Endothelial cell of umbilical vein (primary cell): Measurements from ENCODE around the gene UTS2B. TPM values are rescaled to one million over a fixed set of nuclear protein-coding genes. Genes with fewer than 3 reads are reported as not detected.

Source experiments
- BruUV-seq: library from RNA; stranded (reverse); fragments of 400-500 nt; replicated peaks from 2 replicates; lab custom pipeline; 2021; lab: Mats Ljungman, UMichigan
- CTCF ChIA-PET: fragments of 300-600, 350-600 bp; sonication (Branson Sonifier 250); formaldehyde crosslinking; loops from one replicate; lab custom pipeline; 2021; ENCODE audit warnings: antibody characterized with exemption, inconsistent platforms; lab: Charles Lee
- POLR2A ChIA-PET: fragments of 300-600, 350-600 bp; sonication (Branson Sonifier 250); formaldehyde crosslinking; loops from one replicate; lab custom pipeline; 2021; ENCODE audit warnings: antibody characterized with exemption, inconsistent platforms; lab: Charles Lee
- DNase-seq: peaks from one replicate; pipeline ENCODE4 v3.0.0-alpha.2; 2011; ENCODE audit warnings: low read depth, low spot score
- FAIRE-seq: peaks from 2 replicates; lab custom pipeline; 2011; peaks lifted over from hg19 to GRCh38; lab: Jason Lieb, UNC
- H2AFZ ChIP-seq: 2 replicates; pipeline ENCODE4 v1.6.0; 2012; ENCODE audit warnings: low read depth, low read length, control low read depth, inconsistent platforms
- H3K27ac ChIP-seq: 2 replicates; pipeline ENCODE4 v1.5.1; 2011; ENCODE audit warnings: low read depth, mild to moderate bottlenecking, control low read depth, low read length, moderate library complexity; ENCODE audit not compliant: insufficient read depth
- H3K27me3 ChIP-seq, 2 experiments: 2 replicates each; pipeline versions ENCODE4 v1.6.0 to v1.6.1; 2011; ENCODE audit warnings: low read length in 2 of 2, mixed read lengths in 1 of 2; ENCODE audit not compliant: control insufficient read depth in 2 of 2, insufficient read depth in 2 of 2
- H3K36me3 ChIP-seq, 2 experiments: 2 replicates in 1 of 2; 3 replicates in 1 of 2; pipeline ENCODE4 v1.5.1; 2011; ENCODE audit warnings: low read length in 2 of 2, mild to moderate bottlenecking in 1 of 2, moderate library complexity in 1 of 2; ENCODE audit not compliant: control insufficient read depth in 2 of 2, insufficient read depth in 2 of 2; ENCODE audit errors: extremely low read depth in 1 of 2
- H3K4me1 ChIP-seq: 3 replicates; pipeline ENCODE4 v1.5.1; 2011; ENCODE audit warnings: mild to moderate bottlenecking, low read length; ENCODE audit not compliant: control insufficient read depth, insufficient read depth; ENCODE audit errors: extremely low read depth
- H3K4me2 ChIP-seq: 2 replicates; pipeline ENCODE4 v1.6.1; 2011; ENCODE audit warnings: low read length, control low read depth, mixed read lengths; ENCODE audit not compliant: insufficient read depth
- H3K4me3 ChIP-seq, 3 experiments: fragments of 200-600 bp in 1 of 3; sonication (generic), shearing (Covaris generic) in 1 of 3; replicated peaks in 1 of 3; 2 replicates each; pipeline ENCODE4 v1.5.1; 2011 to 2016; ENCODE audit warnings: control low read depth in 3 of 3, low read length in 3 of 3, mild to moderate bottlenecking in 2 of 3, inconsistent platforms in 1 of 3, low read depth in 1 of 3, moderate library complexity in 1 of 3; ENCODE audit not compliant: insufficient read depth in 1 of 3
- H3K79me2 ChIP-seq: 2 replicates; pipeline ENCODE4 v1.6.0; 2012; ENCODE audit warnings: low read length, inconsistent platforms; ENCODE audit not compliant: control insufficient read depth, insufficient read depth
- H3K9ac ChIP-seq: replicated peaks from 2 replicates; pipeline ENCODE3; 2011; ENCODE audit warnings: low read length, control low read depth; ENCODE audit not compliant: insufficient read depth; ENCODE audit errors: extremely low read depth
- H3K9me1 ChIP-seq: replicated peaks from 3 replicates; pipeline ENCODE4 v1.6.0; 2011; ENCODE audit warnings: mild to moderate bottlenecking, low read length; ENCODE audit not compliant: control insufficient read depth, insufficient read depth; ENCODE audit errors: extremely low read depth
- H3K9me3 ChIP-seq: replicated peaks from 2 replicates; pipeline ENCODE4 v1.5.1; 2012; ENCODE audit warnings: low read length, inconsistent platforms; ENCODE audit not compliant: control insufficient read depth, insufficient read depth
- H4K20me1 ChIP-seq: replicated peaks from 2 replicates; pipeline ENCODE3; 2011; ENCODE audit warnings: mild to moderate bottlenecking, low read length; ENCODE audit not compliant: control insufficient read depth, insufficient read depth; ENCODE audit errors: extremely low read depth
- EZH2 ChIP-seq: IDR thresholded peaks from 2 replicates; pipeline ENCODE4 v1.6.1; 2012; ENCODE audit warnings: borderline replicate concordance, low read depth, mild to moderate bottlenecking, moderate library complexity, low read length, inconsistent platforms; ENCODE audit not compliant: severe bottlenecking
- FOS ChIP-seq: IDR thresholded peaks from 2 replicates; pipeline ENCODE4 v1.6.1; 2011; ENCODE audit warnings: mild to moderate bottlenecking, low read length, moderate library complexity, borderline replicate concordance; ENCODE audit not compliant: insufficient read depth
- GATA2 ChIP-seq: IDR thresholded peaks from 2 replicates; pipeline ENCODE4 v1.7.0; 2011; ENCODE audit warnings: low read depth, mild to moderate bottlenecking, moderate library complexity, mixed read lengths, low read length; ENCODE audit not compliant: insufficient read length, insufficient read depth
- JUN ChIP-seq: IDR thresholded peaks from 2 replicates; pipeline ENCODE4 v1.6.1; 2011; ENCODE audit warnings: borderline replicate concordance, low read depth; ENCODE audit not compliant: insufficient read length, insufficient read depth
- MYC ChIP-seq: IDR thresholded peaks from one replicate; pipeline ENCODE4 v1.6.1; 2011; ENCODE audit warnings: mild to moderate bottlenecking, low read depth, low read length
- POLR2A ChIP-seq: IDR thresholded peaks from 2 replicates; pipeline ENCODE4 v1.6.1; 2012; ENCODE audit warnings: low read depth, mild to moderate bottlenecking, control low read depth, low read length
- POLR2AphosphoS5 ChIP-seq: IDR thresholded peaks from 2 replicates; pipeline ENCODE4 v1.6.1; 2012; ENCODE audit warnings: low read depth, mild to moderate bottlenecking, control low read depth, low read length, moderate library complexity; ENCODE audit not compliant: insufficient read depth
- dilution Hi-C: fragments of 300-500 bp; cut with MboI; formaldehyde crosslinking; loops from one replicate; pipeline ENCODE4 v1.15.0; 2019; ENCODE audit warnings: low sequenced_read_pairs; ENCODE audit not compliant: extremely low pct_ligation_motif_present
- intact Hi-C: fragments of 100-400 bp; cut with micrococcal nuclease; formaldehyde crosslinking; loops from one replicate; pipeline ENCODE4 v1.10.0; 2022
- polyA plus RNA-seq, 4 experiments: library from polyadenylated mRNA; depleted of rRNA in 3 of 4; stranded (reverse) in 3 of 4; unstranded in 1 of 4; fragments of >200 nt; gene quantifications; 2 replicates each; pipeline versions ENCODE4 v1.2.1 to v1.2.3, GENCODE V29; 2011 to 2012; ENCODE audit warnings: missing spikeins in 1 of 4
- total RNA-seq: library from RNA; stranded (reverse); gene quantifications from 2 replicates; pipeline ENCODE4 v1.2.3, GENCODE V29; 2021
- TF ChIP-seq, protein P1 (sequence below), 2 donors: IDR thresholded peaks; 1 replicate in 1 of 2; 2 replicates in 1 of 2; pipeline ENCODE4 v1.5.1; 2011; ENCODE audit warnings: low read length in 2 of 2, mild to moderate bottlenecking in 2 of 2, moderate library complexity in 2 of 2, control low read depth in 1 of 2, inconsistent platforms in 1 of 2, low read depth in 1 of 2; ENCODE audit not compliant: insufficient read depth in 1 of 2; ENCODE audit errors: extremely low read depth in 1 of 2
- TF ChIP-seq, protein P2 (sequence below): IDR thresholded peaks from 2 replicates; pipeline ENCODE4 v1.6.1; 2011; ENCODE audit not compliant: insufficient read depth, insufficient read length

The UTS2B gene
- total and polyA plus RNA-seq, 2 donors (not counting 3 experiments of a cell fraction or from before 2014, with no cell fraction given), result 0.21 to 1.1 TPM

DNA sequence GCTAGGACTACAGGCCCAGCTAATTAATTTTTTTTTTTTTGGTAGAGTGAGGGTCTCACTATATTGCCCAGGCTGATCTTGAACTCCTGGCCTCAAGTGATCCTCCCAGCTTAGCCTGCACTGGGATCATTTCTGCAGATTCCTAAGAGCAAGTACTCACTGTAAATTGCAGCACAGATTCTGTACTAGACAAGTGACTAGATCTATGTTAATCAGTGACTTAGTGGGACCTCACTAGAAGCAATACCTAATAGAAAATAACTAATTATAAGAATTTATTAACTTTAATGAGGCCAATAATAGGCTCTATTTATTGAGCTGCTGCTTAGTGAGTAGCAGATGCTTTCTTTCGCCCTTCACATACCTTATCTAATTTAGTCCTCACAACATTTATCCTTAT, 10.6 kb upstream of the UTS2B start:
- peaks cover 99% of the 10 kb centered on the region for H3K79me2 ChIP-seq
- TF ChIP-seq POLR2A (no peak), FOS (no peak), POLR2AphosphoS5 (no peak), JUN (no peak), GATA2 (no peak), EZH2 (no peak), MYC (no peak)
- TF ChIP-seq, protein P1, sequence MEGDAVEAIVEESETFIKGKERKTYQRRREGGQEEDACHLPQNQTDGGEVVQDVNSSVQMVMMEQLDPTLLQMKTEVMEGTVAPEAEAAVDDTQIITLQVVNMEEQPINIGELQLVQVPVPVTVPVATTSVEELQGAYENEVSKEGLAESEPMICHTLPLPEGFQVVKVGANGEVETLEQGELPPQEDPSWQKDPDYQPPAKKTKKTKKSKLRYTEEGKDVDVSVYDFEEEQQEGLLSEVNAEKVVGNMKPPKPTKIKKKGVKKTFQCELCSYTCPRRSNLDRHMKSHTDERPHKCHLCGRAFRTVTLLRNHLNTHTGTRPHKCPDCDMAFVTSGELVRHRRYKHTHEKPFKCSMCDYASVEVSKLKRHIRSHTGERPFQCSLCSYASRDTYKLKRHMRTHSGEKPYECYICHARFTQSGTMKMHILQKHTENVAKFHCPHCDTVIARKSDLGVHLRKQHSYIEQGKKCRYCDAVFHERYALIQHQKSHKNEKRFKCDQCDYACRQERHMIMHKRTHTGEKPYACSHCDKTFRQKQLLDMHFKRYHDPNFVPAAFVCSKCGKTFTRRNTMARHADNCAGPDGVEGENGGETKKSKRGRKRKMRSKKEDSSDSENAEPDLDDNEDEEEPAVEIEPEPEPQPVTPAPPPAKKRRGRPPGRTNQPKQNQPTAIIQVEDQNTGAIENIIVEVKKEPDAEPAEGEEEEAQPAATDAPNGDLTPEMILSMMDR (IDR thresholded peaks at IDR 0.05; ENCODE audit: extremely low read depth in 1 of 2, insufficient read depth in 1 of 2, low read depth in 1 of 2, low read length in 2 of 2), result no peak
- TF ChIP-seq, protein P2, sequence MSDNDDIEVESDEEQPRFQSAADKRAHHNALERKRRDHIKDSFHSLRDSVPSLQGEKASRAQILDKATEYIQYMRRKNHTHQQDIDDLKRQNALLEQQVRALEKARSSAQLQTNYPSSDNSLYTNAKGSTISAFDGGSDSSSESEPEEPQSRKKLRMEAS, result no peak
- no peaks in the 10 kb centered on the region for H3K9me1 ChIP-seq
- H3K9me3 ChIP-seq, result no peaks in the 10 kb centered on the region
- BruUV-seq, result no TSS peak
- FAIRE-seq, result no peak
- H3K36me3 ChIP-seq, result peaks cover 0 to 2% of the 10 kb centered on the region in 2 experiments
- no peak for DNase-seq
- dilution Hi-C loops, result no loop called here
- no peak overlapping the region for H2AFZ ChIP-seq
- H3K4me2 ChIP-seq, result no peak overlapping the region
- POLR2A ChIA-PET, result no interaction called here
- no peaks in the 10 kb centered on the region for H3K27me3 ChIP-seq
- CTCF ChIA-PET, result interaction anchor here (1.0 to 2.8 kb wide), 3 partner anchors 8 to 205 kb away, joined by 3 to 11 read pairs (median 3); no protein-coding TSS in a partner anchor
- peaks cover 2% of the 10 kb centered on the region for H4K20me1 ChIP-seq
- no peak overlapping the region for H3K4me3 ChIP-seq
- H3K4me1 ChIP-seq, result peaks cover 42% of the 10 kb centered on the region
- H3K27ac ChIP-seq, result no peak overlapping the region
- intact Hi-C loops, result no loop called here
- H3K9ac ChIP-seq, result no peak overlapping the region
